GM10266 (cell line): ENCODE results near the gene TPRG1L.

Experiments used
- DNase-seq: peaks from one replicate; pipeline ENCODE4 v3.0.0; 2012; ENCODE audit errors: extremely low spot score
- TF ChIP-seq, protein P1 (sequence below): IDR thresholded peaks from 2 replicates; pipeline ENCODE4 v1.5.1; 2012; ENCODE audit warnings: mild to moderate bottlenecking, low read depth; ENCODE audit not compliant: control insufficient read depth, insufficient read depth; ENCODE audit errors: missing control alignments

The TPRG1L gene

GRCh38 chr1:3636531-3636930 lies 11.7 kb downstream of the TPRG1L start:
- TF ChIP-seq, protein P1, sequence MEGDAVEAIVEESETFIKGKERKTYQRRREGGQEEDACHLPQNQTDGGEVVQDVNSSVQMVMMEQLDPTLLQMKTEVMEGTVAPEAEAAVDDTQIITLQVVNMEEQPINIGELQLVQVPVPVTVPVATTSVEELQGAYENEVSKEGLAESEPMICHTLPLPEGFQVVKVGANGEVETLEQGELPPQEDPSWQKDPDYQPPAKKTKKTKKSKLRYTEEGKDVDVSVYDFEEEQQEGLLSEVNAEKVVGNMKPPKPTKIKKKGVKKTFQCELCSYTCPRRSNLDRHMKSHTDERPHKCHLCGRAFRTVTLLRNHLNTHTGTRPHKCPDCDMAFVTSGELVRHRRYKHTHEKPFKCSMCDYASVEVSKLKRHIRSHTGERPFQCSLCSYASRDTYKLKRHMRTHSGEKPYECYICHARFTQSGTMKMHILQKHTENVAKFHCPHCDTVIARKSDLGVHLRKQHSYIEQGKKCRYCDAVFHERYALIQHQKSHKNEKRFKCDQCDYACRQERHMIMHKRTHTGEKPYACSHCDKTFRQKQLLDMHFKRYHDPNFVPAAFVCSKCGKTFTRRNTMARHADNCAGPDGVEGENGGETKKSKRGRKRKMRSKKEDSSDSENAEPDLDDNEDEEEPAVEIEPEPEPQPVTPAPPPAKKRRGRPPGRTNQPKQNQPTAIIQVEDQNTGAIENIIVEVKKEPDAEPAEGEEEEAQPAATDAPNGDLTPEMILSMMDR = no peak
- no peak for DNase-seq

- TF ChIP-seq, protein P1 = no peak
- no peak for DNase-seq
Measured at GRCh38 chr1:3638027-3638426, 13.2 kb downstream of the TPRG1L start.

DNA sequence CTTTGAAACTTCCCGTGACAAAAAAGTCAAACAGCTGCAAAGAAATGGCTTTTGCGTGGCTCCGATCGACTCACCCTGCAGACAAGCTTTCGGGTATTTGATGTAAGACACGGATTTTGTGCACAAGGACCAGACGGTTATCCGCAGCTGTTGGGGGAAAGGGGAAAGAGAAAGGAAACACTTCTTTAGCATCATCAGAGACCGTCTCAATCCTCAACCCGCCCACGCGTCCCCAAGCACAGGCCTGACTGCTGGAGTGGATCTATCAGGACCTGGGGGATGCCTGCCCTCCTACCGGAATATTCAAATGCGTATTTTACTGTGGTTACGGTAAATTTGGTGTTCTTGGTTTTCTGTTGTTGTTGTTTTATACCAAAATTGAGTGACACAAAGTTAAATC lies 13.9 kb downstream of the TPRG1L start:
- TF ChIP-seq, protein P1 = no peak
- DNase-seq = no peak

- TF ChIP-seq, protein P1 = no peak
- DNase-seq = no peak
Measured at GRCh38 chr1:3639397-3639911, 14.6 kb downstream of the TPRG1L start.

- TF ChIP-seq, protein P1 = no peak
- no peak for DNase-seq
Measured at GRCh38 chr1:3640121-3640837, 15.5 kb downstream of the TPRG1L start.

GRCh38 chr1:3641046-3641760 lies 16.4 kb downstream of the TPRG1L start:
- TF ChIP-seq, protein P1 = no peak
- DNase-seq = no peak

- DNase-seq = no peak
- TF ChIP-seq, protein P1 = no peak
Measured at GRCh38 chr1:3641816-3642215, 17.0 kb downstream of the TPRG1L start.
